GM12872 (cell line): ENCODE data around the gene FN3KRP.

Source experiments
- CTCF ChIP-seq: IDR thresholded peaks from 3 replicates; pipeline ENCODE4 v1.5.1; 2011; ENCODE audit warnings: low read depth, mild to moderate bottlenecking, low read length, moderate library complexity; ENCODE audit not compliant: insufficient read depth

The FN3KRP gene

GRCh38 chr17:82729479-82730260 lies 13.2 kb downstream of the FN3KRP start:
- TF ChIP-seq CTCF, result no peak

- TF ChIP-seq CTCF, result no peak
Measured at GRCh38 chr17:82732118-82732743, 15.7 kb downstream of the FN3KRP start.

- no peak for TF ChIP-seq CTCF
Measured at GRCh38 chr17:82734987-82735866, 18.7 kb downstream of the FN3KRP start, which contains the start of gene FN3K. Gene FN3K, plus strand, starts transcription at chr17:82735615. Its CDS starts 22 bp downstream, at chr17:82735637.

- TF ChIP-seq CTCF, result no peak
Measured at GRCh38 chr17:82736511-82737185, 20.1 kb downstream of the FN3KRP start.

GRCh38 chr17:82737967-82738877 lies 21.7 kb downstream of the FN3KRP start:
- TF ChIP-seq CTCF, result no peak

GRCh38 chr17:82740906-82741759 lies 24.6 kb downstream of the FN3KRP start:
- no peak for TF ChIP-seq CTCF
